Astrocyte of the cerebellum (primary cell): Measurements from ENCODE around the gene HIVEP3.

ENCODE experiments used
- DNase-seq: peaks from one replicate; pipeline ENCODE4 v3.0.0-alpha.2; 2011; ENCODE audit warnings: low read depth
- H3K4me3 ChIP-seq: 2 replicates; pipeline ENCODE4 v1.5.1; 2011; ENCODE audit warnings: mild to moderate bottlenecking, low read depth, low read length, moderate library complexity
- CTCF ChIP-seq: IDR thresholded peaks from 2 replicates; pipeline ENCODE4 v1.5.1; 2012; ENCODE audit warnings: low read length, low read depth, moderate library complexity, mild to moderate bottlenecking; ENCODE audit errors: missing control alignments
- in situ Hi-C: cut with HindIII; loops from 2 replicates; pipeline ENCODE4 v1.10.0; 2017; ENCODE audit warnings: low sequenced_read_pairs

HIVEP3 gene

GRCh38 chr1:41456847-41457540, 461.7 kb downstream of the HIVEP3 start:
- no peak for DNase-seq
- no peak for TF ChIP-seq CTCF
- H3K4me3 ChIP-seq: no peak overlapping the region
- in situ Hi-C loops: no loop called here
